Keratinocyte (primary cell): Measurements from ENCODE around the gene P3H1.
A peak's percentile ranks its signal among the peaks of the same experiment; 100 is the strongest.

Source experiments
- CTCF ChIP-seq, 3 experiments: IDR thresholded peaks in 1 of 3; conservative IDR thresholded peaks in 1 of 3; optimal IDR thresholded peaks in 1 of 3; 2 replicates in 2 of 3; 3 replicates in 1 of 3; pipeline versions ENCODE3 to v1.5.1; 2011; ENCODE audit warnings: low read length in 3 of 3, mild to moderate bottlenecking in 3 of 3, moderate library complexity in 2 of 3, control low read depth in 1 of 3, inconsistent platforms in 1 of 3; ENCODE audit not compliant: insufficient read depth in 2 of 3; ENCODE audit errors: extremely low read depth in 1 of 3
- EZH2 ChIP-seq: IDR thresholded peaks from one replicate; pipeline ENCODE4 v1.6.1; 2012; ENCODE audit warnings: inconsistent platforms, mild to moderate bottlenecking, low read length, moderate library complexity

- TF ChIP-seq CTCF (optimal IDR thresholded peaks at IDR 0.05 in 1 of 3, IDR thresholded peaks at IDR 0.05 in 1 of 3, conservative IDR thresholded peaks at IDR 0.05 in 1 of 3; ENCODE audit: extremely low read depth in 1 of 3, insufficient read depth in 2 of 3, low read length in 3 of 3) (peak; percentile 43 to 70 (median 64)), EZH2 (no peak)
Measured at GRCh38 chr1:42736152-42736551, 30.7 kb downstream of the P3H1 start.
